ENCODE measurements around the gene FSHR.

Gene FSHR

DNA sequence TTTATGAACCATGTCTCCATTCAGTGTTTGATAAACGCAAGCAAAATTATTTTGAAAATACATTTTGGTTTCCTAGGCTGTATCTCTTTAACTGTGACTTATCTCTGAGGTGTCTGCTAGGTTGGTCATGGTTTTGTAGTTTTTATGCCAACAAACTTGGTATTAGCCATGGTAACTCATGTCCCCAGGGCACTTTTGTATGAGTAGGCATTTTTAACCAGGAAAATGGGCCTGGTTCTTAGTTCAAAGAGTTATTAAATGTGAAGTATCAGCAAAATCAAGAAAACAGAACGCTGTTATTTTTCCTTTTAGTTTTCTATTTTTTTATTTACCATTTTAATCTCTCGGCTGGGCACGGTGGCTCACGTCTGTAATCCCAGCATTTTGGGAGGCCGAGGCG is 219.5 kb downstream of the FSHR start:
- TF ChIP-seq ARNTL (CRISPR knock-in tag; IDR thresholded peaks at IDR 0.05; ENCODE audit: borderline replicate concordance, low read depth) (no peak), ESRRG (CRISPR knock-in tag; IDR thresholded peaks at IDR 0.05) (no peak), ZNF70 (CRISPR knock-in tag; IDR thresholded peaks at IDR 0.05) (no peak), ZNF565 (CRISPR knock-in tag; conservative IDR thresholded peaks at IDR 0.05; ENCODE audit: low read depth) (no peak), GLIS3 (CRISPR knock-in tag; IDR thresholded peaks at IDR 0.05) (no peak), SNAI2 (CRISPR knock-in tag; IDR thresholded peaks at IDR 0.05) (no peak), TOX (CRISPR knock-in tag; IDR thresholded peaks at IDR 0.05; ENCODE audit: borderline replicate concordance) (no peak)
- TF ChIP-seq, protein P1, sequence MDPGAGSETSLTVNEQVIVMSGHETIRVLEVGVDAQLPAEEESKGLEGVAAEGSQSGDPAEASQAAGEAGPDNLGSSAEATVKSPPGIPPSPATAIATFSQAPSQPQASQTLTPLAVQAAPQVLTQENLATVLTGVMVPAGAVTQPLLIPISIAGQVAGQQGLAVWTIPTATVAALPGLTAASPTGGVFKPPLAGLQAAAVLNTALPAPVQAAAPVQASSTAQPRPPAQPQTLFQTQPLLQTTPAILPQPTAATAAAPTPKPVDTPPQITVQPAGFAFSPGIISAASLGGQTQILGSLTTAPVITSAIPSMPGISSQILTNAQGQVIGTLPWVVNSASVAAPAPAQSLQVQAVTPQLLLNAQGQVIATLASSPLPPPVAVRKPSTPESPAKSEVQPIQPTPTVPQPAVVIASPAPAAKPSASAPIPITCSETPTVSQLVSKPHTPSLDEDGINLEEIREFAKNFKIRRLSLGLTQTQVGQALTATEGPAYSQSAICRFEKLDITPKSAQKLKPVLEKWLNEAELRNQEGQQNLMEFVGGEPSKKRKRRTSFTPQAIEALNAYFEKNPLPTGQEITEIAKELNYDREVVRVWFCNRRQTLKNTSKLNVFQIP (CRISPR knock-in tag; IDR thresholded peaks at IDR 0.05; ENCODE audit: borderline replicate concordance, low read depth), result no peak
- no peak for ATAC-seq

DNA sequence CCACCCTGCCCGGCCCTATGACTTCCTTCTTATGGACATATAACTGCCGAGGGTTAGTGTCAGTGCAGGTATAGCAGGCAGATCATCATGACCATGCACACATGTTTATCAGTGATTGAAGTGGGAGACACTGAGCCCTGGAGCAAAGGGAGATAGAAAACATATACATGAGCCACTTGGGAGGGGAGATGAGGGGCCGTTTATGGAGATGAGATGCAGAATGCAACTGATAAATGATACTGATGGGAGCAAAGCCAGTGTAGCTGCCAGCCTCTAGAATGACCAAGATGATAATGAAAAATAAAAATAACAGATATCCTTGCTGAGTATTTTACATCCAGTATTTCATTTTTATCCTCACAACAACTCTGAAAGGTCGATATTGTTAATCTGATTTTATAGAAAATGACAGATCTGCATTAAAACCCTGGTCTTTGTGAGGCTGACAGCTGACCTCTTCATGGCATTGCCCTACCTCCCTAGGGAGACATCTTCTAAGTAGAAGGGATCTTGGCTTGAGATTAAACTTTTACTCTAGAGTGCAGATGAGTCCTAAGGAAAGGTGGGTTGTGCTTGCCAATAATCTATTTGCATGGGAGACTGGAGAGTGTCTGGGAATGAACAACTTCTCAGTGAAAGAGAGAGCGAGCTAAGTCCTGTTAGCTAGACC is 220.4 kb downstream of the FSHR start:
- TF ChIP-seq CSDC2 (CRISPR knock-in tag; IDR thresholded peaks at IDR 0.05) (no peak), TCF4 (CRISPR knock-in tag; IDR thresholded peaks at IDR 0.05; ENCODE audit: borderline replicate concordance) (peak; percentile 56)
- ATAC-seq, result no peak

DNA sequence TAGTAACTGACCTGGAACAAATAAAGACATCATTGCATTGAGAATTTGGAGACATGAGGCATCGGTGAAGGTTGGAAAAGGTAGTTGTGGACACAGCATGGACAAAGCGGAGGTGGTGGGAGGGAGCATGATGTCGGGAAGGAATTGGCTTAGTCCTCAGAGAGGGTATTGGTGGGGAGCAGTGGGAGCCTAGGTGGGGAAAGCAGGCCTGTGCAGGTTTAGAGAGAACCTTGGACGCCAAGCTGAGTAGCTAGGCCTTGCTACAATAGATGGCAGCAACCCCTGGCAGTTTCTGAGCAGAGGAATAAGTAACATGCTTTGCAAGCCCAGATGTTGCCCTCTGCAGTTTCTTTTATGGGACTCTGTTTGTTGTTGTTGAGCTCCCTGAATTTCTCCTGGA is 221.6 kb downstream of the FSHR start:
- no peak for ATAC-seq
- TF ChIP-seq, protein P1 (CRISPR knock-in tag; IDR thresholded peaks at IDR 0.05; ENCODE audit: borderline replicate concordance, low read depth), result no peak
- TF ChIP-seq GLIS3 (CRISPR knock-in tag; IDR thresholded peaks at IDR 0.05) (no peak), ZFP3 (CRISPR knock-in tag; IDR thresholded peaks at IDR 0.05) (no peak), SNAI2 (CRISPR knock-in tag; IDR thresholded peaks at IDR 0.05) (no peak), ZC3H10 (CRISPR knock-in tag; IDR thresholded peaks at IDR 0.05) (no peak)
- TF ChIP-seq, protein P2, sequence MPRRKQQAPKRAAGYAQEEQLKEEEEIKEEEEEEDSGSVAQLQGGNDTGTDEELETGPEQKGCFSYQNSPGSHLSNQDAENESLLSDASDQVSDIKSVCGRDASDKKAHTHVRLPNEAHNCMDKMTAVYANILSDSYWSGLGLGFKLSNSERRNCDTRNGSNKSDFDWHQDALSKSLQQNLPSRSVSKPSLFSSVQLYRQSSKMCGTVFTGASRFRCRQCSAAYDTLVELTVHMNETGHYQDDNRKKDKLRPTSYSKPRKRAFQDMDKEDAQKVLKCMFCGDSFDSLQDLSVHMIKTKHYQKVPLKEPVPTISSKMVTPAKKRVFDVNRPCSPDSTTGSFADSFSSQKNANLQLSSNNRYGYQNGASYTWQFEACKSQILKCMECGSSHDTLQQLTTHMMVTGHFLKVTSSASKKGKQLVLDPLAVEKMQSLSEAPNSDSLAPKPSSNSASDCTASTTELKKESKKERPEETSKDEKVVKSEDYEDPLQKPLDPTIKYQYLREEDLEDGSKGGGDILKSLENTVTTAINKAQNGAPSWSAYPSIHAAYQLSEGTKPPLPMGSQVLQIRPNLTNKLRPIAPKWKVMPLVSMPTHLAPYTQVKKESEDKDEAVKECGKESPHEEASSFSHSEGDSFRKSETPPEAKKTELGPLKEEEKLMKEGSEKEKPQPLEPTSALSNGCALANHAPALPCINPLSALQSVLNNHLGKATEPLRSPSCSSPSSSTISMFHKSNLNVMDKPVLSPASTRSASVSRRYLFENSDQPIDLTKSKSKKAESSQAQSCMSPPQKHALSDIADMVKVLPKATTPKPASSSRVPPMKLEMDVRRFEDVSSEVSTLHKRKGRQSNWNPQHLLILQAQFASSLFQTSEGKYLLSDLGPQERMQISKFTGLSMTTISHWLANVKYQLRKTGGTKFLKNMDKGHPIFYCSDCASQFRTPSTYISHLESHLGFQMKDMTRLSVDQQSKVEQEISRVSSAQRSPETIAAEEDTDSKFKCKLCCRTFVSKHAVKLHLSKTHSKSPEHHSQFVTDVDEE (CRISPR knock-in tag; IDR thresholded peaks at IDR 0.05), result no peak

DNA sequence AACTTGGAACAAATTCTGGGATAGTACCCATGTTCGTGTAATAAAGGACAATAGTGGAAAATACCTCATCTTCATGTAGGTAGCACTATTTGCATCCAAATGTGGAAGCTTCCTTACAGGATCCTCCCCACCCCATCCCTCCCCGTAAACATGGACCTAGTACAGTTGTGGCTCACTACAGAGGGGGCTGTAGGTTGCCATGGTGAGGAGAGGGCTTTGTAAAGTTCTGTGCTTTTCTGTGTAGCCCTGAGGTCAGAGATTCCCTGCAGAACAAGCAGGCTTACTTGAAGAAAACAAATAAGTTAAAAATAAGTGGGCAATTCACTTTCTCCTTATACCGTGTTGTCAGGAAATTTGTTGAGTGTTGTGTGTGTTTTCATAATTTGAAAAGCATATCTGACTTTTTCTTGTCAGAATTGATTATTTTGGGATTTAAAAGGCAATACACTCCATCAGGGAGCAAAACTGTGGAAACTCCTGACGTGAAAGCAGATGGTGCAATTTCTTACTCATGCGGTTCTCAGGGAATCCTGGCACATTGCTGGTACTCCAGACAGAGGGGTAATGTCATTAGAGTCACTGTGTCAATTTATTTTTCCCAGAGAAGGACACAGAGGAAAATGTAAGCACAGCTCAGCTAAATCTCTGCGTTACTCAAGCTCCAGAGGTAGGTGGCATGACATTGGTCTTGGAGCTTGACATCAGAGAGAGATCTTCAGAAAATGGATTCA is 224.6 kb downstream of the FSHR start:
- no peak for TF ChIP-seq TCF4 (CRISPR knock-in tag; IDR thresholded peaks at IDR 0.05; ENCODE audit: borderline replicate concordance)
- TF ChIP-seq PPARA (CRISPR knock-in tag; IDR thresholded peaks at IDR 0.05; ENCODE audit: borderline replicate concordance), result no peak
- TF ChIP-seq, protein P2 (CRISPR knock-in tag; IDR thresholded peaks at IDR 0.05), result no peak
- ATAC-seq, result no peak

DNA sequence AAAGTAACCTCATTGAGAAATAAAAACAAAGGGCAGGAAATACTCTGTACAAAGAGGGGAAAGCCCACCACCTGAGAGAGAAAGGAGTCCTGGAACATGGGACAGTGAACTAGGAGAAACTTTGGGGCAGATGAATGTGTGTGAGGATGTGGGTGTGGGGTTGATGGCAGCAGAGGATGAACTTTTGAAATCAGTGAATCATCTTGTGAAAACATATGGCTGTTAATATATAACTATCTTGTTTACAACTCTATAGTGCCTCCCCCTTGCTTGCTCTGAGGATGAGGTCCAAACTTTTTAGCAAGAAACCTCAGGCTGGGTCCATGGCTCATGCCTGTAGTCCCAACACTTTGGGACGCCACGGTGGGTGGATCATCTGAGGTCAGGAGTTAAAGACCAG is 227.0 kb downstream of the FSHR start:
- ATAC-seq, result no peak
- TF ChIP-seq ISL1 (CRISPR knock-in tag; IDR thresholded peaks at IDR 0.05) (no peak), OSR1 (CRISPR knock-in tag; IDR thresholded peaks at IDR 0.05) (no peak), ZNF8 (CRISPR knock-in tag; IDR thresholded peaks at IDR 0.05) (no peak), ZFP30 (CRISPR knock-in tag; IDR thresholded peaks at IDR 0.05) (no peak), ZFP3 (CRISPR knock-in tag; IDR thresholded peaks at IDR 0.05) (no peak)
- TF ChIP-seq, protein P3, sequence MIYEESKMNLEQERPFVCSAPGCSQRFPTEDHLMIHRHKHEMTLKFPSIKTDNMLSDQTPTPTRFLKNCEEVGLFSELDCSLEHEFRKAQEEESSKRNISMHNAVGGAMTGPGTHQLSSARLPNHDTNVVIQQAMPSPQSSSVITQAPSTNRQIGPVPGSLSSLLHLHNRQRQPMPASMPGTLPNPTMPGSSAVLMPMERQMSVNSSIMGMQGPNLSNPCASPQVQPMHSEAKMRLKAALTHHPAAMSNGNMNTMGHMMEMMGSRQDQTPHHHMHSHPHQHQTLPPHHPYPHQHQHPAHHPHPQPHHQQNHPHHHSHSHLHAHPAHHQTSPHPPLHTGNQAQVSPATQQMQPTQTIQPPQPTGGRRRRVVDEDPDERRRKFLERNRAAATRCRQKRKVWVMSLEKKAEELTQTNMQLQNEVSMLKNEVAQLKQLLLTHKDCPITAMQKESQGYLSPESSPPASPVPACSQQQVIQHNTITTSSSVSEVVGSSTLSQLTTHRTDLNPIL (CRISPR knock-in tag; IDR thresholded peaks at IDR 0.05; ENCODE audit: low read depth), result no peak
- TF ChIP-seq, protein P1 (CRISPR knock-in tag; IDR thresholded peaks at IDR 0.05; ENCODE audit: borderline replicate concordance, low read depth), result no peak
- TF ChIP-seq, protein P4, sequence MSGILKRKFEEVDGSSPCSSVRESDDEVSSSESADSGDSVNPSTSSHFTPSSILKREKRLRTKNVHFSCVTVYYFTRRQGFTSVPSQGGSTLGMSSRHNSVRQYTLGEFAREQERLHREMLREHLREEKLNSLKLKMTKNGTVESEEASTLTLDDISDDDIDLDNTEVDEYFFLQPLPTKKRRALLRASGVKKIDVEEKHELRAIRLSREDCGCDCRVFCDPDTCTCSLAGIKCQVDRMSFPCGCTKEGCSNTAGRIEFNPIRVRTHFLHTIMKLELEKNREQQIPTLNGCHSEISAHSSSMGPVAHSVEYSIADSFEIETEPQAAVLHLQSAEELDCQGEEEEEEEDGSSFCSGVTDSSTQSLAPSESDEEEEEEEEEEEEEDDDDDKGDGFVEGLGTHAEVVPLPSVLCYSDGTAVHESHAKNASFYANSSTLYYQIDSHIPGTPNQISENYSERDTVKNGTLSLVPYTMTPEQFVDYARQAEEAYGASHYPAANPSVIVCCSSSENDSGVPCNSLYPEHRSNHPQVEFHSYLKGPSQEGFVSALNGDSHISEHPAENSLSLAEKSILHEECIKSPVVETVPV (CRISPR knock-in tag; IDR thresholded peaks at IDR 0.05), result no peak

Data from SK-N-SH treated with all-trans-retinoic acid at 6 μM for 48 hours (cell line).